HUES48 (cell line): Measurements from ENCODE around the gene LCN6.
"Not testable (repeated sequence)": the region's sequence is repeated elsewhere in the genome, so short reads cannot be mapped to it uniquely, and the experiment has no call there.

Experiments
- H3K27ac ChIP-seq: one replicate; pipeline ENCODE4 v1.7.0; 2013; ENCODE audit warnings: low read depth, low read length, inconsistent platforms
- H3K27me3 ChIP-seq: 2 replicates; pipeline ENCODE4 v1.6.1; 2013; ENCODE audit warnings: mild to moderate bottlenecking, low read length; ENCODE audit not compliant: control insufficient read depth, insufficient read depth
- H3K36me3 ChIP-seq: 2 replicates; pipeline ENCODE4 v1.6.1; 2013; ENCODE audit warnings: low read length; ENCODE audit not compliant: control insufficient read depth, insufficient read depth
- H3K4me1 ChIP-seq: 2 replicates; pipeline ENCODE4 v1.6.1; 2013; ENCODE audit warnings: mild to moderate bottlenecking, low read length; ENCODE audit not compliant: control insufficient read depth, insufficient read depth
- H3K4me3 ChIP-seq: 2 replicates; pipeline ENCODE4 v1.5.1; 2013; ENCODE audit warnings: mild to moderate bottlenecking, low read depth, low read length
- H3K9ac ChIP-seq: 2 replicates; pipeline ENCODE4 v1.6.1; 2013; ENCODE audit warnings: mild to moderate bottlenecking, low read depth, low read length, moderate library complexity
- H3K9me3 ChIP-seq: 2 replicates; pipeline ENCODE4 v1.6.1; 2013; ENCODE audit warnings: low read length; ENCODE audit not compliant: control insufficient read depth, insufficient read depth

The LCN6 gene

GRCh38 chr9:136757328-136757727 lies 9.0 kb upstream of the LCN6 start:
- H3K36me3 ChIP-seq = no peaks in the 10 kb centered on the region
- no peak overlapping the region for H3K4me3 ChIP-seq
- H3K9ac ChIP-seq = no peak overlapping the region
- no peaks in the 10 kb centered on the region for H3K4me1 ChIP-seq
- H3K27ac ChIP-seq = no peak overlapping the region
- H3K9me3 ChIP-seq = no peaks in the 10 kb centered on the region
- H3K27me3 ChIP-seq = no peaks in the 10 kb centered on the region

GRCh38 chr9:136756836-136757235 lies 8.5 kb upstream of the LCN6 start:
- Histone ChIP-seq H3K27me3 (no peaks in the 10 kb centered on the region), H3K9ac (no peak overlapping the region), H3K27ac (no peak overlapping the region), H3K4me1 (no peaks in the 10 kb centered on the region), H3K9me3 (no peaks in the 10 kb centered on the region), H3K36me3 (no peaks in the 10 kb centered on the region), H3K4me3 (no peak overlapping the region)

- no peak overlapping the region for H3K27ac ChIP-seq
- no peaks in the 10 kb centered on the region for H3K27me3 ChIP-seq
- no peaks in the 10 kb centered on the region for H3K36me3 ChIP-seq
- H3K4me1 ChIP-seq = no peaks in the 10 kb centered on the region
- no peaks in the 10 kb centered on the region; the same call in 1 of the 2 replicates for H3K9me3 ChIP-seq
- H3K4me3 ChIP-seq = no peak overlapping the region
- no peak overlapping the region for H3K9ac ChIP-seq
These were observed 7.8 kb upstream of the LCN6 start for GRCh38 chr9:136756134-136756438.

GRCh38 chr9:136755302-136756133 lies 7.2 kb upstream of the LCN6 start:
- H3K27ac ChIP-seq, H3K9me3 ChIP-seq, H3K4me3 ChIP-seq, H3K9ac ChIP-seq, H3K27me3 ChIP-seq, H3K36me3 ChIP-seq, H3K4me1 ChIP-seq: not testable (repeated sequence)

GRCh38 chr9:136754626-136755301 lies 6.4 kb upstream of the LCN6 start:
- Histone ChIP-seq H3K27ac (no peak overlapping the region), H3K4me3 (no peak overlapping the region), H3K36me3 (no peaks in the 10 kb centered on the region), H3K4me1 (no peaks in the 10 kb centered on the region), H3K9ac (no peak overlapping the region), H3K27me3 (no peaks in the 10 kb centered on the region), H3K9me3 (no peaks in the 10 kb centered on the region; the same call in 1 of the 2 replicates)

GRCh38 chr9:136754059-136754572 lies 5.8 kb upstream of the LCN6 start:
- Histone ChIP-seq H3K4me1 (no peaks in the 10 kb centered on the region), H3K9me3 (no peaks in the 10 kb centered on the region; the same call in 1 of the 2 replicates), H3K27ac (no peak overlapping the region), H3K27me3 (no peaks in the 10 kb centered on the region), H3K36me3 (no peaks in the 10 kb centered on the region), H3K4me3 (no peak overlapping the region), H3K9ac (no peak overlapping the region)

- Histone ChIP-seq H3K9ac (no peak overlapping the region), H3K27ac (no peak overlapping the region), H3K4me3 (no peak overlapping the region), H3K9me3 (no peaks in the 10 kb centered on the region; the same call in 1 of the 2 replicates), H3K4me1 (no peaks in the 10 kb centered on the region), H3K27me3 (no peaks in the 10 kb centered on the region), H3K36me3 (no peaks in the 10 kb centered on the region)
These were observed 5.2 kb upstream of the LCN6 start for GRCh38 chr9:136753371-136754058.

GRCh38 chr9:136751814-136752213 lies 3.5 kb upstream of the LCN6 start:
- H3K4me1 ChIP-seq = no peaks in the 10 kb centered on the region
- H3K27me3 ChIP-seq = no peaks in the 10 kb centered on the region
- H3K9me3 ChIP-seq = no peaks in the 10 kb centered on the region; the same call in 1 of the 2 replicates
- H3K27ac ChIP-seq = no peak overlapping the region
- no peak overlapping the region for H3K9ac ChIP-seq
- no peaks in the 10 kb centered on the region for H3K36me3 ChIP-seq
- H3K4me3 ChIP-seq = no peak overlapping the region

GRCh38 chr9:136751244-136751643 lies 2.9 kb upstream of the LCN6 start:
- Histone ChIP-seq H3K9me3 (no peaks in the 10 kb centered on the region; the same call in 1 of the 2 replicates), H3K36me3 (no peaks in the 10 kb centered on the region), H3K4me3 (no peak overlapping the region), H3K4me1 (no peaks in the 10 kb centered on the region), H3K27me3 (no peaks in the 10 kb centered on the region), H3K27ac (no peak overlapping the region), H3K9ac (no peak overlapping the region)

GRCh38 chr9:136750526-136750925 lies 2.2 kb upstream of the LCN6 start:
- H3K4me1 ChIP-seq = no peaks in the 10 kb centered on the region
- no peak overlapping the region for H3K27ac ChIP-seq
- no peaks in the 10 kb centered on the region for H3K27me3 ChIP-seq
- H3K36me3 ChIP-seq = no peaks in the 10 kb centered on the region
- H3K9ac ChIP-seq = no peak overlapping the region
- no peak overlapping the region for H3K4me3 ChIP-seq
- no peaks in the 10 kb centered on the region; the same call in 1 of the 2 replicates for H3K9me3 ChIP-seq
